Hematopoietic multipotent progenitor cell treated with erythropoietin and hydrocortisone succinate and interleukin-3 and kit ligand, for 15 days (in vitro differentiated cells): ENCODE results near the gene SLC47A1.

ENCODE experiments used
- DNase-seq: peaks from one replicate; pipeline ENCODE4 v3.0.0-alpha.2; 2015; ENCODE audit warnings: low spot score

SLC47A1 gene

GRCh38 chr17:19610879-19611278, 77.2 kb downstream of the SLC47A1 start:
- no peak for DNase-seq

- no peak for DNase-seq
Observed at GRCh38 chr17:19613979-19614378, 80.3 kb downstream of the SLC47A1 start.

GRCh38 chr17:19614900-19615299, 81.2 kb downstream of the SLC47A1 start:
- DNase-seq, result no peak

GRCh38 chr17:19618015-19618414, 84.4 kb downstream of the SLC47A1 start:
- no peak for DNase-seq

GRCh38 chr17:19619705-19620325, 86.2 kb downstream of the SLC47A1 start:
- no peak for DNase-seq

GRCh38 chr17:19621697-19622096, 88.0 kb downstream of the SLC47A1 start:
- no peak for DNase-seq

GRCh38 chr17:19626079-19626478, 92.4 kb downstream of the SLC47A1 start:
- no peak for DNase-seq
